Measurements from ENCODE around the gene TSPO. TPM values are rescaled to one million over a fixed set of nuclear protein-coding genes. Genes with fewer than 3 reads are reported as not detected.
A peak's percentile ranks its signal among the peaks of the same experiment; 100 is the strongest.

The TSPO gene
- total and polyA plus RNA-seq, 2 experiments from 2014 or later = 34.6 to 44.7 TPM

GRCh38 chr22:43128928-43129424 is 22.4 kb upstream of the TSPO start (continued):
- TF ChIP-seq EZH2 (IDR thresholded peaks at IDR 0.05; ENCODE audit: low read depth, unreplicated experiment) = no peak
- no peak for TF ChIP-seq JUNB (IDR thresholded peaks at IDR 0.05; ENCODE audit: unreplicated experiment)
- TF ChIP-seq NANOG (IDR thresholded peaks at IDR 0.05; ENCODE audit: borderline replicate concordance) = no peak
- no peak for TF ChIP-seq ZNF331 (CRISPR knock-in tag; IDR thresholded peaks at IDR 0.05; ENCODE audit: low read depth)
- no peak for TF ChIP-seq ZNF114 (CRISPR knock-in tag; IDR thresholded peaks at IDR 0.05)
- TF ChIP-seq ETS1 (IDR thresholded peaks at IDR 0.05) = no peak
- no peak for TF ChIP-seq CTCF (conservative IDR thresholded peaks at IDR 0.05; ENCODE audit: low read depth in 2 of 2)

DNA sequence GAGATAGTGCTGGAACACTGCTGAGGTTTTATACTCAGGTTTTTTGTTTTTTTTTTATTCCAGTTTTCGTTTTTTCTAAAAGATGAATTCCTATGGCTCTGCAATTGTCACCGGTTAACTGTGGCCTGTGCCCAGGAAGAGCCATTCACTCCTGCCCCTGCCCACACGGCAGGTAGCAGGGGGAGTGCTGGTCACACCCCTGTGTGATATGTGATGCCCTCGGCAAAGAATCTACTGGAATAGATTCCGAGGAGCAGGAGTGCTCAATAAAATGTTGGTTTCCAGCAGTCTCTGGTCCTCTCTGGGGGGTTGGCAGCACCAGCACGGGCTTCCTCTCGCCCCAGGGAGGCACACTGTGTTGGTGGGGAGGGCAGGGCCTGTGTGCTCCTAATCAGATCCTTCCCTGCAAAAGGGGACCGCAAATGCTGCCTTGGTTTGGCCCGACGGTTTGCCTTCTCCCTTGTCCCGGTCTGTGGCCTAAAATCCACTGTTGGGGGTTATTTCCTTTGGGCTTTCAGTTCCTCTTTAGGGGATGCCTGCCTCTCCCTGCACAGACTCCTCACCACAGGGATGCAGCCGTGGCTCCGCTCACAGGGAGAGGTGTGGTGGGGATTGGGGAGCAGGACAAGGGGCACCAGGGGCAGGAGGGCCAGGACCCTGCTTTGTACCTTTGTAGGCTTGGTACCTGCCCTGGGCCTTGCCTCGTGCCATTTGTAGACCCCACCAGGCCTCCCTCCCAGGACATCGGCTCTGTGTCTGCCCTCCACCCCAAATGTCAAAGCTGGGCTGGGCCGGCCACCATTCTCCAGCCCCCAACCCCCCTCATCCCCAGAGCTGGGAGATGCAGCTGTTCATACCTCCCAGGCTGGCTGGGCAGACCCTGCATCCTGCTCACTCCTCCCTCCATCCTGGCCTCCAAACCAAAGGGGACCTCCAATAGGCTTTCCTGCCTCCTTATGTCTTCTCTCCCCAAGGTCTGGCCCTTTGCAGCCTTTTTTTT is 21.6 kb upstream of the TSPO start:
- no peaks in the 10 kb centered on the region for H3K79me2 ChIP-seq (replicated peaks; ENCODE audit: insufficient read depth)
- no peak overlapping the region for H3K27ac ChIP-seq (ENCODE audit: low read depth)
- peak overlapping the region; percentile 49; the same call in 1 of the 2 replicates for H3K4me2 ChIP-seq
- DNase-seq (ENCODE audit: low spot score) (no peak), ATAC-seq (no peak; the same call in 2 of the 3 replicates)
- TF ChIP-seq CTCF (conservative IDR thresholded peaks at IDR 0.05; ENCODE audit: low read depth in 2 of 2) (no peak), ZNF462 (CRISPR knock-in tag; IDR thresholded peaks at IDR 0.05) (no peak)
- no peaks in the 10 kb centered on the region for H3K9me2 ChIP-seq (ENCODE audit: insufficient read depth)
- Mint-ChIP-seq H3K9me3 (no peaks in the 10 kb centered on the region), H3K4me1 (peaks cover 8% of the 10 kb centered on the region; the same call in 2 of the 3 replicates), H3K27me3 (ENCODE audit: insufficient read depth, low read depth, poor library complexity) (peaks cover 3% of the 10 kb centered on the region), H3K4me3 (no peak overlapping the region), H3K27ac (no peak overlapping the region), H3K36me3 (ENCODE audit: low read depth) (peaks cover 18% of the 10 kb centered on the region; the same call in 2 of the 3 replicates)
- no peak overlapping the region for H2AFZ ChIP-seq
- H3K4me3 ChIP-seq = no peak overlapping the region
- no peaks in the 10 kb centered on the region; the same call in 1 of the 2 replicates for H3K4me1 ChIP-seq (ENCODE audit: insufficient read depth)
- 0 out of 2 replicates have a peak, but pooled peaks cover 10% of the 10 kb centered on the region for H4K20me1 ChIP-seq (replicated peaks; ENCODE audit: insufficient read depth)
- H3K36me3 ChIP-seq (ENCODE audit: insufficient read depth) = no peaks in the 10 kb centered on the region; the same call in 1 of the 2 replicates
- H3K27me3 ChIP-seq (ENCODE audit: insufficient read depth) = no peaks in the 10 kb centered on the region
- H3F3A ChIP-seq (replicated peaks; ENCODE audit: low read depth) = no peaks in the 10 kb centered on the region; the same call in 1 of the 2 replicates
